Sciatic nerve (tissue), 2 donors: ENCODE data around the gene TMEM168. TPM values are rescaled to one million over a fixed set of nuclear protein-coding genes. Genes with fewer than 3 reads are reported as not detected.
"Not testable (repeated sequence)": the region's sequence is repeated elsewhere in the genome, so short reads cannot be mapped to it uniquely, and the experiment has no call there.

Source experiments
- ATAC-seq: fragments of 200-7000 bp; cut with Tn5 transposase; one replicate; pipeline ENCODE4 v1.9.1; 2020; ENCODE audit warnings: mild to moderate bottlenecking, moderate library complexity
- DNase-seq: peaks from one replicate; pipeline ENCODE4 v3.0.0-alpha.2; 2020; ENCODE audit warnings: low spot score
- intact Hi-C: fragments of 100-400 bp; cut with DNase I; formaldehyde crosslinking; loops from one replicate; pipeline ENCODE4 v1.14.2; 2022
- total RNA-seq: library from RNA; stranded (reverse); fragmentation: NEBNext Ultra II Directional; extraction: Animal tissue kit (Norgen Biotek cat#: 25700); gene quantifications from one replicate; pipeline ENCODE4 v1.2.1, GENCODE V29; 2021
- donor health status: DM: no; HTN: no; CAD: no.
- donor health status: DM: no; HTN: no; CAD: no.

Gene TMEM168
- total RNA-seq, 1 donor from 2014 or later = 37.0 TPM

DNA sequence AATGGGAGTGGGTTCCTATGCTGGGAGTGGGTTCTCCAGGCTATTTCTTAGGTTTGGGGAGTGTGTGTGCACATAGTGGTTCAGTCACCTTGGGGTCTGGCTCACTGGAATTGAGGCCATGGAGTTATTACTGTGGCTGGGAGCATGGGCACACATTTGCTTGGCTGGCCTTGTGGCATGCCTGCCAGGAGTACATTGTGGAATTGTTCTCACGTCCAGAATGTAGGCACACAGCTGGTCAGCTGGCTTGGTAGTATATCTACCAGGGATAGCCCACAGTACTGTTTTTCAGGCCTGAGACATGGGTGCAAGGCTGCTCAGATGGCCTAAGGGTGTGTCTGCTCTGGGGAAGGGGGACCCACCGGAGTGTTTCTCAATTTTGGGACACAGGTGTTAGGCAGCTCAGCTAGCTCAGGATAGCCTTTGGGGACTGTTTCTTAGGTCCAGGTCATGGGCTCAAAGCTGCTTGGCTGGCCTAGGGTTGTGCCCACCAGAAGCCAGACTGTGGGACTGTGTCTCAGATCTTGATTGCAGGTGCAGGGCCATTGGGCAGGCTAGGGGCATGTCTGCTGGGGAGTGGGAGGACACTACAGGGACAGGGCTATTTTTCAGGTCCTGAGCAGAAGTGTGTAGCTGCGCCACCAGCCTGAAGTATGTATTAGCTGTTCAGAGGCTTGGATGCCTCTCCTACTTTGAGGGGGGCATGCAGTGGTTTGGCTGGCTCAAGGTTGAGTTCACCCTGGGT, 50.6 kb downstream of the TMEM168 start:
- DNase-seq = no peak

DNA sequence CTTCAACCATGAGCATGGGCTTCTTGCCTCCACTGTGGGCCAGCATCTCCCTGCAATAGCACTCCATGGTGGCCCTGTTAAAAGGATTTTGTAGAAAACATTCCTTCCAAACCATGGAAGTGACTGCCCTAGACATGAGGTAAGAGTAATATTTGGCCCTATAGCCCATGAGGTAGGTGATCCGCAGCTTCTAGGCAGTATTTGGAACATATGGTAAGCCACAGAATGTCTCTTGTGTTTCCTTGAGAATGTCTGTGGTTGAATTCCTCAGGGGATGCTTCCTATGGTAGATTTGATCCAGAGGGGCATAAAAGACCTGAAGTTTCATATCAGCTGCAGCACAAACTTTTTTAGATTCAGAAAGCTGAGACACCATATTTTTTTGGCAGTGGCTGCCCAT, 54.9 kb downstream of the TMEM168 start:
- intact Hi-C loops = no loop called here
- DNase-seq (no peak), ATAC-seq (no peak)

More for the DNA sequence above, 50.6 kb downstream of the TMEM168 start:
- intact Hi-C loops = no loop called here
- ATAC-seq = no peak

DNA sequence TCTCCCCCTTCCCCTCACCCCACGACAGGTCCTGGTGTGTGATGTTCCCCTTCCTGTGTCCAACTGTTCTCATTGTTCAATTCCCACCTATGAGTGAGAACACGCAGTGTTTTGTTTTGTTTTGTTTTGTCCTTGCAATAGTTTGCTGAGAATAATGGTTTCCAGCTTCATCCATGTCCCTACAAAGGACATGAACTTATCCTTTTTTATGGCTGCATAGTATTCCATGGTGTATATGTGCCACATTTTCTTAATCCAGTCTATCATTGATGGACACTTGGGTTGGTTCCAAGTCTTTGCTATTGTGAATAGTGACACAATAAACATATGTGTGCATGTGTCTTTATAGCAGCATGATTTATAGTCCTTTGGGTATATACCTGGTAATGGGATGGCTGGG, 58.9 kb downstream of the TMEM168 start:
- ATAC-seq, DNase-seq, intact Hi-C loops: not testable (repeated sequence)

DNA sequence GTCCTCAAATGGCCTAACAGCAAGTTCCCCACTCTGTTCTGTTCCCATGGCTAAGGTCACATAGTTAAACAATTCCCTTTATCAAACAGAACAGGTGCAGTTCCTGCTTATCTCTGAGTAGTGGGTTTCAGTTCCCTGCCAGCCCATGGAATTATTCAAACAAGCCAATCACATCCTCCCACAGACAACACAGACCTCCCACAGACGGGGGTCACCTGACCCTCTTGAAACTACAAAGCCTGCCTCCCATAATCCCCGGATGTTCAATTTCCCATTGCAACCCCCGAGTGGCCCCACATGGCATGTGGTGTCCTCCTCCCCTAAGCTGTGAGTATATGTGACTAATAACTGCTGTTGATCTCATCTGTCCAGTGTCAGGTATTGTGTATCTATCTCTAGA, 64.1 kb downstream of the TMEM168 start:
- intact Hi-C loops = no loop called here
- ATAC-seq (no peak), DNase-seq (no peak)

DNA sequence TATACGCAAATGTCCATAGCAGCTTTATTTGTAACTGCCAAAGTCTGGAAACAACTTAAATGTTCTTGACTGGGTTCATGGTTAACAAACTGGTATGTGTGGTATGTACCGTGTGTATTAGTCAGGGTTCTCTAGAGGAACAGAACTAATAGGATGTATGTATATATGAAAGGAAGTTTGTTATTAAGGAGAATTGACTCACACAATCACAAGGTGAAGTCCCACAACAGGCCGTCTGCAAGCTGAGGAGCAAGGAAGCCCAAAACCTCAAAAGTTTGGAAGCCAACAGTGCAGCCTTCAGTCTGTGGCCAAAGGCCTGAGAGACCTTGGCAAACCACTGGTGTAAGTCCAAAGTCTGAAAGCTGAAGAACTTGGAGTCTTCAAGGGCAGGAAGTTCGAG, 66.8 kb downstream of the TMEM168 start:
- intact Hi-C loops = no loop called here
- DNase-seq (no peak), ATAC-seq (no peak)

DNA sequence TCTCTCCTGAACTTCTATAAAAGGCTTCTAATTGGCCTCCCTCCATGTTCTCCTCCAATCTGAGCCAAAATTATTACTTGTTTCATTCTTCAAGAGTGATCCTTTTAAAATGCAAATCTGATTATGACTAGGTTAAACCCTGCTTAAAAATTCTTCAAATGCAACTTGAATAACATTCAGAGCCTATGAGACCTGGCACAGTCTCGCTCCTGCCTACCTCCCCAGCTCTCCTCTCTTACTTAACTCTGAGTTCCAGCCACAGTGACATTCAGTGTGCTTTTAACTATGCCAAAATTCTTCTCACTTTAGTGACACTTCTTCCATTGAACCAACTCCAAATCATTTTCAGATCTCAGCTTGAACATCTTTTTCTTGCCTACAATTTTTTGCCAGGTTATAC, 68.8 kb downstream of the TMEM168 start:
- DNase-seq (no peak), ATAC-seq (no peak)
- intact Hi-C loops = no loop called here

DNA sequence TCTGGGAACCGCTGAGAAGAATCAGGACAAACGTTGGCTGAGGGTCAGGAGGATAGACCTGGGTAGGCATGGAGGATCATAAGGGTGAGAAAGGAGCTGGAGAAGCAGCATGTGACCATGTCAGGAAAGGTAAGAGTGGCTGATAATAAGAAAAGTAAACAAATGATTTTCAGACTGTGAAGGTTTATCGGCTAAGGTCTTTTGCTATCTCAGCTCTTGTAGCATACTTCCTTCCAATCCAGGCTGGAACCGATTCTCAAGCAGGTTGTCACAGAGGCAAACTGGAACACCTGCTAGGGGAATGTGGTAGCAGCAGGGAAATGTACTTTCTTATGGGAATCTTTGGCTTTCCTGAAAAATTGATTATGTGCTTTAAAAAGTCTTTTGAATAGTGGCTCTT, 74.7 kb downstream of the TMEM168 start:
- DNase-seq (no peak), ATAC-seq (no peak)
- intact Hi-C loops = no loop called here

DNA sequence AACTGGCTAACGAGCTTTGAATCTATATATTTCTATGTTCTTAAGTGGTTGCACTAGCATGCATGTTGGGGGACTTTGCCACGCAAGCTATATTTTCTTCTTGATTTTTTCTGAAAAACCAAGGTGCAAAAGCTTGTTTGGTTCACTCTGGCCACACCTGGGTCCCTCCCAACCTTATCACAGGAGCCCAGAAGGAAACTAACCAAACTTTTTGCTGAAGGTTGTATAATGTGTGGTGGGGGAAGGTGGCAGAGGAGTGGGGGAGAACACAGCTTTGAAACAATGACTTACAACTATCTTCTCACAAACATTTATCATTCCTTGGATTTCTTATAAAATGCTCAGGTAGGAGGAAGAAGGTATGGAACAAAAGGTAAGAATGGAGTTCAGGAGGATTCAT, 75.3 kb downstream of the TMEM168 start:
- ATAC-seq (no peak), DNase-seq (no peak)
- intact Hi-C loops = no loop called here
